ENCODE results near the gene ETV7.
"Not testable (repeated sequence)": the region's sequence is repeated elsewhere in the genome, so short reads cannot be mapped to it uniquely, and the experiment has no call there.

The ETV7 gene

GRCh38 chr6:36343109-36343680 lies 44.3 kb downstream of the ETV7 start:
- no peak overlapping the region for H3K4me3 ChIP-seq (ENCODE audit: low read depth, low read length)
- no peak for DNase-seq (ENCODE audit: low read depth)
- TF ChIP-seq, protein P1, sequence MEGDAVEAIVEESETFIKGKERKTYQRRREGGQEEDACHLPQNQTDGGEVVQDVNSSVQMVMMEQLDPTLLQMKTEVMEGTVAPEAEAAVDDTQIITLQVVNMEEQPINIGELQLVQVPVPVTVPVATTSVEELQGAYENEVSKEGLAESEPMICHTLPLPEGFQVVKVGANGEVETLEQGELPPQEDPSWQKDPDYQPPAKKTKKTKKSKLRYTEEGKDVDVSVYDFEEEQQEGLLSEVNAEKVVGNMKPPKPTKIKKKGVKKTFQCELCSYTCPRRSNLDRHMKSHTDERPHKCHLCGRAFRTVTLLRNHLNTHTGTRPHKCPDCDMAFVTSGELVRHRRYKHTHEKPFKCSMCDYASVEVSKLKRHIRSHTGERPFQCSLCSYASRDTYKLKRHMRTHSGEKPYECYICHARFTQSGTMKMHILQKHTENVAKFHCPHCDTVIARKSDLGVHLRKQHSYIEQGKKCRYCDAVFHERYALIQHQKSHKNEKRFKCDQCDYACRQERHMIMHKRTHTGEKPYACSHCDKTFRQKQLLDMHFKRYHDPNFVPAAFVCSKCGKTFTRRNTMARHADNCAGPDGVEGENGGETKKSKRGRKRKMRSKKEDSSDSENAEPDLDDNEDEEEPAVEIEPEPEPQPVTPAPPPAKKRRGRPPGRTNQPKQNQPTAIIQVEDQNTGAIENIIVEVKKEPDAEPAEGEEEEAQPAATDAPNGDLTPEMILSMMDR (IDR thresholded peaks at IDR 0.05; ENCODE audit: control insufficient read depth, extremely low read depth, insufficient read depth), result no peak

DNA sequence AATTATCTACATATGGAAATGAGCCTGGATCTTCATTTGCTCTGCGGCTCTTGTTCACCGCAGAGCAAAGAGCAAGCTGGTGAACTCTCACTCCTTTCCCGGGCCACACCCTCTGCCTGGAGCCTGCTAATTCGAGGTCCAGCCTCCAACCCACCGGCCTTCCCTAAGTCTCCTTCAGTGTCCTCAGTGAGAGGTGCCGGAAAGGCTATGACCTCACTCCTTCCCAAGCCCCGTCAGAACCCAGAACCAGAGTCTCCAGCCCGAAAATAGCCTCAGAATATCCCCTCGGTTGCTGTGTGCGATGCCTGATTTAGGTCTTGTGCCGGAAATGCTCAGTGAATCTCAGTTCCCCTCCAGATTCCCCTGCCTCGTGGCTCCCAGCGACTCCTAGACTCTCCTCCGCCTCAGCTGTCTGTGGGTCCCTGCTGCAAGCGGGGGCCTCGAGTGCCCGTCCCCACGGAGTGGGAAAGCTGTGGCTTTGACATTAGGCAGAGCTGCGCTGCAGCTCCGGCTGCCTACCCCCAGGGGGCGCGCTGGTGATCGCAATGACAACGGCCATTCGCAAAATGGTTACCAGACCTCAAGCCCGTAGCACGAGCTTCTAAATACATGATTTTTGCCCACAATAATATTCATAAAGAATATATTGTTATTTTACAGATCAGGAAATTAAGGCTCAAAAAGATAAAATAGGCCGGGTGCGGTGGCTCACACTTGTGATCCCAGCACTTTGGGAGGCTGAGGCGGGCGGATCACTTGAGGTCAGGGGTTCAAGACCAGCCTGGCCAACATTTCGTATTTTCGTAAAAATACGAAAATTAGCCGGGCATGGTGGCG lies 46.6 kb downstream of the ETV7 start:
- TF ChIP-seq, protein P1 (IDR thresholded peaks at IDR 0.05; ENCODE audit: control insufficient read depth, extremely low read depth, insufficient read depth), result peak; percentile 86
- no peak overlapping the region for H3K4me3 ChIP-seq (ENCODE audit: low read depth, low read length)
- DNase-seq (ENCODE audit: low read depth), result no peak

- TF ChIP-seq, protein P1 (IDR thresholded peaks at IDR 0.05; ENCODE audit: control insufficient read depth, extremely low read depth, insufficient read depth), result no peak
- no peak for DNase-seq (ENCODE audit: low read depth)
- H3K4me3 ChIP-seq (ENCODE audit: low read depth, low read length), result no peak overlapping the region
Measured at GRCh38 chr6:36340306-36340617, 47.2 kb downstream of the ETV7 start.

DNA sequence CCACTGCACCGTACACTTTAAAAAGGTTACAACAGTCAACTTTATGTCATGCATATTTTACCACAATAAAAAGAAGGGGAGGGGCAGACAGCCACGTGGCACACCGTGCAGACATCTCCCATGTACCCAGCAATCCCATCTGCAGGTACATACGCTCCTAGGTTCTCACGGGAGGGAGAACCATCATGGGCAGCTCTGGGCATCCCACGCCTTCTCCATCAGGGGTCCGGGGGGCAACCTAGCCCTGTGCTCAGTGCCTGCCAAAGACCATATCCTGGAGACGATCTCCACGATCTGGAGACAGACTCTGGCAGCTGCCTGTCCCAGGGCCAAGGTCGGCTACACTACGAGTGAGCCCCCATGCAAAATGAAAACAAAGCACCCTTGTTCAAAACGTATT lies 48.3 kb downstream of the ETV7 start:
- TF ChIP-seq, protein P1 (IDR thresholded peaks at IDR 0.05; ENCODE audit: control insufficient read depth, extremely low read depth, insufficient read depth), result no peak
- DNase-seq (ENCODE audit: low read depth), result no peak
- H3K4me3 ChIP-seq (ENCODE audit: low read depth, low read length), result no peak overlapping the region

GRCh38 chr6:36338223-36338622 lies 49.2 kb downstream of the ETV7 start:
- not testable (repeated sequence) for DNase-seq (ENCODE audit: low read depth); H3K4me3 ChIP-seq (ENCODE audit: low read depth, low read length)

DNA sequence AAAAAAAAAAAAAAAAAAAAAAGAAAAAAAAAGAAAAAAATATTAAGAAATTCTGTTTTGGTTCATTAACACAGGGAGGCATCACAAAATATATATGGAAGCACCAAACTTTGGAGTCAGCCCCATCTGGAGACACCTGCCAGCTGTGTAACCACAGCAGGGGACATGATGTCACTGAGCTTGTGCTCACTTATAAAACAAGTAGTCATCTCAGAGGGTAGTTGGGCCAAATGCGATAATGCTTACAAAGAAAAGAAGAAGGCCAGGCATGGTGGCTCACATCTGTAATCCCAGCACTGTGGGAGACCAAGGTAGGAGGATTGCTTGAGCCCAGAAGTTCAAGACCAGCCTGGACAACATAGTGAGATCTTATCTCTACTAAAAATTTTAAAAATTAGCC lies 49.7 kb downstream of the ETV7 start:
- TF ChIP-seq, protein P1 (IDR thresholded peaks at IDR 0.05; ENCODE audit: control insufficient read depth, extremely low read depth, insufficient read depth), result no peak
- DNase-seq (ENCODE audit: low read depth), result no peak
- no peak overlapping the region for H3K4me3 ChIP-seq (ENCODE audit: low read depth, low read length)

DNA sequence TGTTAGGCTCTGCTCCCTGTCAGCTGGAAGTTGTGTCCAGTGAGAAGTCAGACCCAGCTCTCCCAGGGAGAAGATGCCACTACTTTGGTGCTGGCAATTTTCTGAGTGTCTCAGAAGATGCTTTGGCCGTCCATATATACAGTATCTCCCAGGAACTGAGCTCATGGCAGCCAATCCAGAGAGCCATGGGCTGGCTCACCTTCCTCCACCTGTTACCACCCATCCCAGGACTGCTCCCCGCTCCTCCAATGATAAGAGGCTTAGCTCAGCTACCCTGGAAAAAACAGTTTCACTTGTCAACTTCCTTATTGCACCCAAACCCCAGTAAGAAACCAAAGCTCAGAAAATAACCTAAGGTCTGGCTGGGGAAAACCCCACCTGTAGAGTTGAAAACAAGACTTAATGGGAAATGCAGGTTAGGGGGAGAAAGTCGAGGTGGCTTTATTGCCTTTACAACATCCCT lies 50.7 kb downstream of the ETV7 start, which contains the start of gene BNIP5:
TSS of gene BNIP5 (minus strand) at position 110 of the 463 bp plus-strand sequence. CDS start 6,198 bp downstream, outside the sequence.
- no peak for DNase-seq (ENCODE audit: low read depth)
- TF ChIP-seq, protein P1 (IDR thresholded peaks at IDR 0.05; ENCODE audit: control insufficient read depth, extremely low read depth, insufficient read depth), result no peak
- H3K4me3 ChIP-seq (ENCODE audit: low read depth, low read length), result no peak within 1 kb of the TSS

Measured in LNCaP clone FGC (cell line).